H9 (cell line): ENCODE results near the gene SPECC1. TPM values are rescaled to one million over a fixed set of nuclear protein-coding genes. Genes with fewer than 3 reads are reported as not detected.
A peak's percentile ranks its signal among the peaks of the same experiment; 100 is the strongest.
"Not testable (repeated sequence)": the region's sequence is repeated elsewhere in the genome, so short reads cannot be mapped to it uniquely, and the experiment has no call there.

ENCODE experiments used
- DNase-seq: peaks from one replicate; pipeline ENCODE4 v3.0.0-alpha.2; 2017
- H2AFZ ChIP-seq: one replicate; pipeline ENCODE4 v1.6.1; 2013; ENCODE audit warnings: mild to moderate bottlenecking, low read length, control low read depth, moderate library complexity
- H2AK5ac ChIP-seq: 2 replicates; pipeline ENCODE4 v1.6.1; 2013; ENCODE audit warnings: low read length, control low read depth, mixed read lengths; ENCODE audit not compliant: insufficient read length
- H2BK120ac ChIP-seq: one replicate; pipeline ENCODE4 v1.6.1; 2013; ENCODE audit warnings: low read depth, mild to moderate bottlenecking, low read length, control low read depth, inconsistent platforms; ENCODE audit not compliant: poor library complexity, severe bottlenecking
- H2BK12ac ChIP-seq: 2 replicates; pipeline ENCODE4 v1.6.1; 2013; ENCODE audit warnings: low read length, control low read depth, mixed read lengths, low read depth; ENCODE audit not compliant: insufficient read length
- H2BK15ac ChIP-seq: 2 replicates; pipeline ENCODE4 v1.6.1; 2013; ENCODE audit warnings: low read depth, low read length, control low read depth
- H2BK20ac ChIP-seq: one replicate; pipeline ENCODE4 v1.6.1; 2013; ENCODE audit warnings: low read depth, mild to moderate bottlenecking, low read length, control low read depth, inconsistent platforms; ENCODE audit not compliant: poor library complexity, severe bottlenecking
- H2BK5ac ChIP-seq: 2 replicates; pipeline ENCODE4 v1.6.1; 2013; ENCODE audit warnings: low read length, control low read depth, mixed read lengths; ENCODE audit not compliant: insufficient read length
- H3K14ac ChIP-seq: 2 replicates; pipeline ENCODE4 v1.6.1; 2013; ENCODE audit warnings: low read length, control low read depth; ENCODE audit not compliant: insufficient read depth
- H3K18ac ChIP-seq: 2 replicates; pipeline ENCODE4 v1.6.1; 2013; ENCODE audit warnings: low read depth, mild to moderate bottlenecking, mixed read lengths, low read length, control low read depth; ENCODE audit not compliant: insufficient read length
- H3K23ac ChIP-seq: 2 replicates; pipeline ENCODE4 v1.6.1; 2013; ENCODE audit warnings: low read length, control low read depth, mixed read lengths, low read depth; ENCODE audit not compliant: insufficient read length
- H3K23me2 ChIP-seq: 2 replicates; pipeline ENCODE4 v1.6.1; 2013; ENCODE audit warnings: low read depth, mild to moderate bottlenecking, mixed read lengths, low read length, control low read depth; ENCODE audit not compliant: insufficient read length, poor library complexity, severe bottlenecking
- H3K27ac ChIP-seq: 2 replicates; pipeline ENCODE4 v1.5.1; 2013; ENCODE audit warnings: low read length, control low read depth, mixed read lengths, low read depth; ENCODE audit not compliant: insufficient read length
- H3K27me3 ChIP-seq: 2 replicates; pipeline ENCODE4 v1.6.1; 2013; ENCODE audit warnings: low read length, control low read depth, inconsistent platforms; ENCODE audit not compliant: insufficient read depth
- H3K4ac ChIP-seq: 2 replicates; pipeline ENCODE4 v1.6.1; 2013; ENCODE audit warnings: low read depth, mild to moderate bottlenecking, control low read depth, inconsistent platforms, low read length, moderate library complexity
- H3K4me1 ChIP-seq: 2 replicates; pipeline ENCODE4 v1.6.1; 2013; ENCODE audit warnings: low read length, control low read depth, inconsistent platforms; ENCODE audit not compliant: insufficient read depth
- H3K4me2 ChIP-seq: 2 replicates; pipeline ENCODE4 v1.6.1; 2013; ENCODE audit warnings: low read length, control low read depth, mixed read lengths; ENCODE audit not compliant: insufficient read length, insufficient read depth
- H3K56ac ChIP-seq: 2 replicates; pipeline ENCODE4 v1.6.1; 2013; ENCODE audit warnings: low read depth, mild to moderate bottlenecking, mixed read lengths, low read length, control low read depth; ENCODE audit not compliant: insufficient read length
- H3K79me1 ChIP-seq: 2 replicates; pipeline ENCODE4 v1.6.1; 2013; ENCODE audit warnings: low read depth, mild to moderate bottlenecking, moderate library complexity, low read length, control low read depth, inconsistent platforms; ENCODE audit not compliant: insufficient read depth, poor library complexity, severe bottlenecking
- H3K79me2 ChIP-seq: 2 replicates; pipeline ENCODE4 v1.6.1; 2013; ENCODE audit warnings: low read length, control low read depth, inconsistent platforms; ENCODE audit not compliant: insufficient read depth
- H3K9ac ChIP-seq: 2 replicates; pipeline ENCODE4 v1.6.1; 2013; ENCODE audit warnings: low read length, control low read depth, mixed read lengths; ENCODE audit not compliant: insufficient read length; ENCODE audit errors: extremely low read depth
- H3K9me3 ChIP-seq: one replicate; pipeline ENCODE4 v1.6.1; 2013; ENCODE audit warnings: low read depth, low read length, inconsistent platforms; ENCODE audit not compliant: control insufficient read depth
- H3T11ph ChIP-seq: one replicate; pipeline ENCODE4 v1.6.1; 2013; ENCODE audit warnings: mild to moderate bottlenecking, low read length, control low read depth, inconsistent platforms
- H4K20me1 ChIP-seq: one replicate; pipeline ENCODE4 v1.6.1; 2013; ENCODE audit not compliant: control insufficient read depth, insufficient read length, insufficient read depth
- H4K5ac ChIP-seq: 2 replicates; pipeline ENCODE4 v1.6.1; 2013; ENCODE audit warnings: low read depth, mild to moderate bottlenecking, mixed read lengths, low read length, control low read depth; ENCODE audit not compliant: insufficient read length
- H4K8ac ChIP-seq: replicated peaks from 2 replicates; pipeline ENCODE4 v1.6.1; 2013; ENCODE audit warnings: low read length, control low read depth, mixed read lengths, low read depth; ENCODE audit not compliant: insufficient read length
- H4K91ac ChIP-seq: 2 replicates; pipeline ENCODE4 v1.6.1; 2013; ENCODE audit warnings: low read depth, mild to moderate bottlenecking, moderate library complexity, mixed read lengths, low read length, control low read depth; ENCODE audit not compliant: insufficient read length
- H3K27ac Mint-ChIP-seq, 3 experiments: 2 replicates in 2 of 3; 3 replicates in 1 of 3; pipeline ENCODE4 v1.8.0; 2020 to 2021; ENCODE audit warnings: mixed read lengths in 3 of 3, mild to moderate bottlenecking in 1 of 3, moderate library complexity in 1 of 3
- H3K27me3 Mint-ChIP-seq: 2 replicates; pipeline ENCODE4 v1.8.0; 2021; ENCODE audit warnings: low read depth, mild to moderate bottlenecking, moderate library complexity, mixed read lengths
- H3K36me3 Mint-ChIP-seq, 3 experiments: 2 replicates in 2 of 3; 3 replicates in 1 of 3; pipeline ENCODE4 v1.8.0; 2020 to 2021; ENCODE audit warnings: low read depth in 3 of 3, mixed read lengths in 3 of 3; ENCODE audit not compliant: insufficient read depth in 1 of 3
- H3K4me1 Mint-ChIP-seq, 2 experiments: 2 replicates each; pipeline ENCODE4 v1.8.0; 2020; ENCODE audit warnings: mixed read lengths in 2 of 2
- H3K4me3 Mint-ChIP-seq, 2 experiments: 2 replicates in 1 of 2; 3 replicates in 1 of 2; pipeline ENCODE4 v1.8.0; 2020 to 2021; ENCODE audit warnings: mild to moderate bottlenecking in 2 of 2, mixed read lengths in 2 of 2, moderate library complexity in 1 of 2
- H3K9me3 Mint-ChIP-seq, 2 experiments: 2 replicates in 1 of 2; 3 replicates in 1 of 2; pipeline ENCODE4 v1.8.0; 2020; ENCODE audit warnings: mild to moderate bottlenecking in 2 of 2, mixed read lengths in 2 of 2, moderate library complexity in 1 of 2
- WGBS: extraction: QIAGEN DNeasy Blood & Tissue Kit; methylation state at CpG from one replicate; pipeline ENCODE4 v1.1.7; 2013; ENCODE audit warnings: missing lambda C conversion rate, low lambda C conversion rate, mixed read lengths; ENCODE audit not compliant: insufficient read length; ENCODE audit errors: extremely low coverage; 5-methylcytosine and 5-hydroxymethylcytosine counted together
- total RNA-seq: library from RNA; stranded (reverse); gene quantifications from 2 replicates; pipeline ENCODE4 v1.2.1, GENCODE V29; 2021
- TF ChIP-seq, protein P1 (sequence below): fragments of 200-600 bp; sonication (generic); conservative IDR thresholded peaks from 3 replicates; pipeline ENCODE4 v1.8.0; 2021; ENCODE audit warnings: antibody characterized with exemption, mild to moderate bottlenecking

The SPECC1 gene
- total RNA-seq, 1 experiment from 2014 or later, result 65.7 TPM

DNA sequence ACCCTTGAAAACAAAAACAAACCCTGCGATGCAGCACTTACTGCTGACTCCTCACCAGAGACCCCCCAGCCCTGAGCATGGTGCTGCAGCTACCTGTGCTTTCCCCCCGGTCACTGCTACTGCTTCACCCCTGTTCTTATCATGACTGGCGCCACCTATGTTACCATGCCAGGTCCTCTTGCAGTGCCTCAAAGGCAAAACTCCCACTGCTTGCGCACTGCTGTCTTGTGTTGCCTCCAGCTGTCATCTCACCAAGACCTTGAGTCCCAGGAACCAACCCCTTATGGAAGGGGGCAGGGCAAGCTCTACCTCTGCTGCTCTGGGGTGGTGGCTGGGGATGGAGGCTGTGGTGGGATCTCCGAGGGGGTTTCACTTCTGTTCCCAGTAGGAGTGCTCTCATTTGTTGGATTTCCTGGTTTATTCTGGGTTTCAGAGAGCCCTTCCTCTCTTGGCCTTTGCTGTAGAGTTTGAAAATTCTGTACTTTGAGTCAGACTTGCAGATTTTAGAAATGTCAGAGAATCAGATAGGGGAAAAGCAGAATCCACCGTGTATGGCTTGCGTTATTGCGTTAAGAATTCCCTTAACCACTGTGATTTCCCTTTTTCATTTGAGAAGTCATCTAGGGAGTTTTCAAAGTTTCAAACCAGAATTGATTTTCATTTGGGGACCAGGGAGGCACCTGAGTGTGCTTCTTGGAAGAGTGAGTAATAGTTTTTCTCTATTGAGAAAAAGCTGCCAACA lies 96.6 kb downstream of the SPECC1 start:
- H3K4me1 Mint-ChIP-seq, result peaks cover 18 to 29% of the 10 kb centered on the region in 2 experiments
- H2BK20ac ChIP-seq, result no peak overlapping the region

GRCh38 chr17:20106446-20106845 lies 97.3 kb downstream of the SPECC1 start:
- H4K20me1 ChIP-seq, H3K4me3 Mint-ChIP-seq, H3K27me3 Mint-ChIP-seq, H3K79me2 ChIP-seq, H2BK12ac ChIP-seq, H2BK120ac ChIP-seq, H2BK20ac ChIP-seq, H3K4ac ChIP-seq, H3K36me3 Mint-ChIP-seq, H4K91ac ChIP-seq, H2AK5ac ChIP-seq, H3K79me1 ChIP-seq, H4K5ac ChIP-seq, H3K27me3 ChIP-seq, H3K14ac ChIP-seq, H3K27ac Mint-ChIP-seq, H2BK5ac ChIP-seq, H2BK15ac ChIP-seq, H3K23me2 ChIP-seq, H3K4me1 ChIP-seq, H3K23ac ChIP-seq, H2AFZ ChIP-seq, H3T11ph ChIP-seq, H3K4me2 ChIP-seq, H4K8ac ChIP-seq, H3K9ac ChIP-seq, H3K18ac ChIP-seq, H3K56ac ChIP-seq, H3K9me3 Mint-ChIP-seq, H3K27ac ChIP-seq, H3K9me3 ChIP-seq, DNase-seq: not testable (repeated sequence)
- peaks cover 14 to 26% of the 10 kb centered on the region in 2 experiments for H3K4me1 Mint-ChIP-seq

More for the DNA sequence above, 96.6 kb downstream of the SPECC1 start:
- no peaks in the 10 kb centered on the region for H3K9me3 ChIP-seq
- H2BK5ac ChIP-seq, result no peak overlapping the region
- H3K23ac ChIP-seq, result no peak overlapping the region
- no peak overlapping the region for H2BK120ac ChIP-seq
- no peaks in the 10 kb centered on the region for H3K23me2 ChIP-seq
- Mint-ChIP-seq H3K36me3 (peaks cover 0 to 5% (median 4%) of the 10 kb centered on the region in 3 experiments; a peak in 2 of 7 replicates), H3K27ac (no peak overlapping the region), H3K27me3 (no peaks in the 10 kb centered on the region; the same call in 1 of the 2 replicates), H3K9me3 (peaks cover 0 to 3% of the 10 kb centered on the region in 2 experiments; a peak in 3 of 5 replicates), H3K4me3 (no peak overlapping the region)
- H3K14ac ChIP-seq, result no peak overlapping the region
- H3K56ac ChIP-seq, result no peak overlapping the region
- no peak overlapping the region for H4K91ac ChIP-seq
- H3K18ac ChIP-seq, result no peak overlapping the region
- no peak overlapping the region for H3K4me2 ChIP-seq
- H2BK12ac ChIP-seq, result no peak overlapping the region
- no peak overlapping the region for H3T11ph ChIP-seq
- no peak overlapping the region for H3K4ac ChIP-seq
- no peak overlapping the region for H2BK15ac ChIP-seq
- H3K27ac ChIP-seq, result no peak overlapping the region
- no peak overlapping the region for H2AFZ ChIP-seq
- H3K79me1 ChIP-seq, result no peaks in the 10 kb centered on the region
- no peaks in the 10 kb centered on the region for H3K79me2 ChIP-seq
- H3K4me1 ChIP-seq, result peaks cover 3% of the 10 kb centered on the region; the same call in 1 of the 2 replicates
- no peak overlapping the region for H2AK5ac ChIP-seq
- no peak overlapping the region for H4K8ac ChIP-seq
- TF ChIP-seq, protein P1, sequence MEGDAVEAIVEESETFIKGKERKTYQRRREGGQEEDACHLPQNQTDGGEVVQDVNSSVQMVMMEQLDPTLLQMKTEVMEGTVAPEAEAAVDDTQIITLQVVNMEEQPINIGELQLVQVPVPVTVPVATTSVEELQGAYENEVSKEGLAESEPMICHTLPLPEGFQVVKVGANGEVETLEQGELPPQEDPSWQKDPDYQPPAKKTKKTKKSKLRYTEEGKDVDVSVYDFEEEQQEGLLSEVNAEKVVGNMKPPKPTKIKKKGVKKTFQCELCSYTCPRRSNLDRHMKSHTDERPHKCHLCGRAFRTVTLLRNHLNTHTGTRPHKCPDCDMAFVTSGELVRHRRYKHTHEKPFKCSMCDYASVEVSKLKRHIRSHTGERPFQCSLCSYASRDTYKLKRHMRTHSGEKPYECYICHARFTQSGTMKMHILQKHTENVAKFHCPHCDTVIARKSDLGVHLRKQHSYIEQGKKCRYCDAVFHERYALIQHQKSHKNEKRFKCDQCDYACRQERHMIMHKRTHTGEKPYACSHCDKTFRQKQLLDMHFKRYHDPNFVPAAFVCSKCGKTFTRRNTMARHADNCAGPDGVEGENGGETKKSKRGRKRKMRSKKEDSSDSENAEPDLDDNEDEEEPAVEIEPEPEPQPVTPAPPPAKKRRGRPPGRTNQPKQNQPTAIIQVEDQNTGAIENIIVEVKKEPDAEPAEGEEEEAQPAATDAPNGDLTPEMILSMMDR, result peak; percentile 33; the same call in 2 of the 3 replicates
- no peaks in the 10 kb centered on the region for H4K20me1 ChIP-seq
- H3K9ac ChIP-seq, result no peak overlapping the region
- no CpG with 5 or more reads among the region's 8 CpGs for WGBS
- no peak overlapping the region for H4K5ac ChIP-seq
- DNase-seq, result peak; percentile 69
- no peaks in the 10 kb centered on the region for H3K27me3 ChIP-seq
